Measurements from ENCODE around the gene DCAF11. TPM values are rescaled to one million over a fixed set of nuclear protein-coding genes. Genes with fewer than 3 reads are reported as not detected.
A peak's percentile ranks its signal among the peaks of the same experiment; 100 is the strongest.

DCAF11 gene
- total and polyA plus RNA-seq, 2 of the 13 experiments (the other 11 are each of a cell fraction or from before 2014, with no cell fraction given): 150 to 257 TPM

DNA sequence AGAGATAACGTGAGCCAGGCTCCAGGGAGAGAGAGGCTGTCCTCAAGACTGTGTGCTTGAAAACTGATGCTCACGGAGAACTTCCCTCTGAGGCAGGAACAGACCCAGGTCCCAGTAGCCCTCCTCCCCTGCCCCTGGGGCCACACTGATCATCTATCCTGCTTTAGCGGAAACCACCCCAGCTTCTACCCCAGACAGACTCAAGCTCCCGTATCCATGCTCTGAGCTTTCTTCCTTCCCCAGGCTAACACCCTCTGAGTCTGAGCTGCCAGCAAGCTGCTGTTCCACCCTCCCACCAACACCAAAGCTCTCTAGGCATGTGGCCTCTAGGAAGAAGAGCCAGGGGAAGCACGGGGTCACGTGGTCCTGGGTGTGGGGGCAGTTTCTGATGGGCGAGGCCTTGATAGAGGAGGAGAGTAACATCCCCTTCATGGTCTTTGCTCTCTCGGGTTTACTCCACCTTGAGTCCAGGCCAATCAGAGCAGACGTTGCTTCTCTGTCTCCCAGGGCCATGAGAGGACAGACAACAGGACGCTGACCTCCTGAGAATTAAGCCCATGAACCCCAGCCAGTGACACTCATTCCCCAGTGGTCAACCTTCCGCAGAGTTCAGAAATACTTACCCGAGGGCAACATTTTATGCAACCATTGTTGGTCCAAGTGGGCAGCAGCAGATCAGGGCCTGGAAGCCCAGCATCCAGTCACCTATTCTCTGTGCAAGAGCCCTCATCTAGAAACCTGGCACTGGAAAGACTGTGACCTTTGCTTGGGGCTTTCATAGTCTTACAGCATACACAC is 19.1 kb upstream of the DCAF11 start (continued):
- TF ChIP-seq, protein P1, sequence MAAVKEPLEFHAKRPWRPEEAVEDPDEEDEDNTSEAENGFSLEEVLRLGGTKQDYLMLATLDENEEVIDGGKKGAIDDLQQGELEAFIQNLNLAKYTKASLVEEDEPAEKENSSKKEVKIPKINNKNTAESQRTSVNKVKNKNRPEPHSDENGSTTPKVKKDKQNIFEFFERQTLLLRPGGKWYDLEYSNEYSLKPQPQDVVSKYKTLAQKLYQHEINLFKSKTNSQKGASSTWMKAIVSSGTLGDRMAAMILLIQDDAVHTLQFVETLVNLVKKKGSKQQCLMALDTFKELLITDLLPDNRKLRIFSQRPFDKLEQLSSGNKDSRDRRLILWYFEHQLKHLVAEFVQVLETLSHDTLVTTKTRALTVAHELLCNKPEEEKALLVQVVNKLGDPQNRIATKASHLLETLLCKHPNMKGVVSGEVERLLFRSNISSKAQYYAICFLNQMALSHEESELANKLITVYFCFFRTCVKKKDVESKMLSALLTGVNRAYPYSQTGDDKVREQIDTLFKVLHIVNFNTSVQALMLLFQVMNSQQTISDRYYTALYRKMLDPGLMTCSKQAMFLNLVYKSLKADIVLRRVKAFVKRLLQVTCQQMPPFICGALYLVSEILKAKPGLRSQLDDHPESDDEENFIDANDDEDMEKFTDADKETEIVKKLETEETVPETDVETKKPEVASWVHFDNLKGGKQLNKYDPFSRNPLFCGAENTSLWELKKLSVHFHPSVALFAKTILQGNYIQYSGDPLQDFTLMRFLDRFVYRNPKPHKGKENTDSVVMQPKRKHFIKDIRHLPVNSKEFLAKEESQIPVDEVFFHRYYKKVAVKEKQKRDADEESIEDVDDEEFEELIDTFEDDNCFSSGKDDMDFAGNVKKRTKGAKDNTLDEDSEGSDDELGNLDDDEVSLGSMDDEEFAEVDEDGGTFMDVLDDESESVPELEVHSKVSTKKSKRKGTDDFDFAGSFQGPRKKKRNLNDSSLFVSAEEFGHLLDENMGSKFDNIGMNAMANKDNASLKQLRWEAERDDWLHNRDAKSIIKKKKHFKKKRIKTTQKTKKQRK (IDR thresholded peaks at IDR 0.05; ENCODE audit: low read length): no peak
- TF ChIP-seq SNAPC2 (CRISPR knock-in tag; IDR thresholded peaks at IDR 0.05) (peak; percentile 98), KLF6 (CRISPR knock-in tag; IDR thresholded peaks at IDR 0.05) (peak; percentile 100), ZSCAN31 (CRISPR knock-in tag; IDR thresholded peaks at IDR 0.05; ENCODE audit: low read depth) (peak; percentile 90), ZNF773 (CRISPR knock-in tag; IDR thresholded peaks at IDR 0.05; ENCODE audit: borderline replicate concordance) (peak; percentile 91; the same call in 1 of the 2 replicates), NR2F2 (IDR thresholded peaks at IDR 0.05; ENCODE audit: borderline replicate concordance, low read depth) (no peak), BCL6 (CRISPR knock-in tag; IDR thresholded peaks at IDR 0.05) (peak; percentile 99), TEAD3 (CRISPR knock-in tag; optimal IDR thresholded peaks at IDR 0.05; ENCODE audit: borderline replicate concordance) (peak; percentile 93), ZNF263 (CRISPR knock-in tag; IDR thresholded peaks at IDR 0.05) (peak; percentile 74), ZNF777 (CRISPR knock-in tag; IDR thresholded peaks at IDR 0.05) (peak; percentile 45; the same call in 1 of the 2 replicates), ZNF326 (CRISPR knock-in tag; IDR thresholded peaks at IDR 0.05; ENCODE audit: borderline replicate concordance) (peak; percentile 90), NFRKB (IDR thresholded peaks at IDR 0.05) (no peak), TCF7 (IDR thresholded peaks at IDR 0.05; ENCODE audit: low read depth) (peak; percentile 30; the same call in 1 of the 2 replicates)
- TF ChIP-seq, protein P2, sequence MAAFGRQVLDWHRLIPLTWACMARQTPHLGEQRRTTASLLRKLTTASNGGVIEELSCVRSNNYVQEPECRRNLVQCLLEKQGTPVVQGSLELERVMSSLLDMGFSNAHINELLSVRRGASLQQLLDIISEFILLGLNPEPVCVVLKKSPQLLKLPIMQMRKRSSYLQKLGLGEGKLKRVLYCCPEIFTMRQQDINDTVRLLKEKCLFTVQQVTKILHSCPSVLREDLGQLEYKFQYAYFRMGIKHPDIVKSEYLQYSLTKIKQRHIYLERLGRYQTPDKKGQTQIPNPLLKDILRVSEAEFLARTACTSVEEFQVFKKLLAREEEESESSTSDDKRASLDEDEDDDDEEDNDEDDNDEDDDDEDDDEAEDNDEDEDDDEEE (CRISPR knock-in tag; IDR thresholded peaks at IDR 0.05): no peak
- TF ChIP-seq, protein P3, sequence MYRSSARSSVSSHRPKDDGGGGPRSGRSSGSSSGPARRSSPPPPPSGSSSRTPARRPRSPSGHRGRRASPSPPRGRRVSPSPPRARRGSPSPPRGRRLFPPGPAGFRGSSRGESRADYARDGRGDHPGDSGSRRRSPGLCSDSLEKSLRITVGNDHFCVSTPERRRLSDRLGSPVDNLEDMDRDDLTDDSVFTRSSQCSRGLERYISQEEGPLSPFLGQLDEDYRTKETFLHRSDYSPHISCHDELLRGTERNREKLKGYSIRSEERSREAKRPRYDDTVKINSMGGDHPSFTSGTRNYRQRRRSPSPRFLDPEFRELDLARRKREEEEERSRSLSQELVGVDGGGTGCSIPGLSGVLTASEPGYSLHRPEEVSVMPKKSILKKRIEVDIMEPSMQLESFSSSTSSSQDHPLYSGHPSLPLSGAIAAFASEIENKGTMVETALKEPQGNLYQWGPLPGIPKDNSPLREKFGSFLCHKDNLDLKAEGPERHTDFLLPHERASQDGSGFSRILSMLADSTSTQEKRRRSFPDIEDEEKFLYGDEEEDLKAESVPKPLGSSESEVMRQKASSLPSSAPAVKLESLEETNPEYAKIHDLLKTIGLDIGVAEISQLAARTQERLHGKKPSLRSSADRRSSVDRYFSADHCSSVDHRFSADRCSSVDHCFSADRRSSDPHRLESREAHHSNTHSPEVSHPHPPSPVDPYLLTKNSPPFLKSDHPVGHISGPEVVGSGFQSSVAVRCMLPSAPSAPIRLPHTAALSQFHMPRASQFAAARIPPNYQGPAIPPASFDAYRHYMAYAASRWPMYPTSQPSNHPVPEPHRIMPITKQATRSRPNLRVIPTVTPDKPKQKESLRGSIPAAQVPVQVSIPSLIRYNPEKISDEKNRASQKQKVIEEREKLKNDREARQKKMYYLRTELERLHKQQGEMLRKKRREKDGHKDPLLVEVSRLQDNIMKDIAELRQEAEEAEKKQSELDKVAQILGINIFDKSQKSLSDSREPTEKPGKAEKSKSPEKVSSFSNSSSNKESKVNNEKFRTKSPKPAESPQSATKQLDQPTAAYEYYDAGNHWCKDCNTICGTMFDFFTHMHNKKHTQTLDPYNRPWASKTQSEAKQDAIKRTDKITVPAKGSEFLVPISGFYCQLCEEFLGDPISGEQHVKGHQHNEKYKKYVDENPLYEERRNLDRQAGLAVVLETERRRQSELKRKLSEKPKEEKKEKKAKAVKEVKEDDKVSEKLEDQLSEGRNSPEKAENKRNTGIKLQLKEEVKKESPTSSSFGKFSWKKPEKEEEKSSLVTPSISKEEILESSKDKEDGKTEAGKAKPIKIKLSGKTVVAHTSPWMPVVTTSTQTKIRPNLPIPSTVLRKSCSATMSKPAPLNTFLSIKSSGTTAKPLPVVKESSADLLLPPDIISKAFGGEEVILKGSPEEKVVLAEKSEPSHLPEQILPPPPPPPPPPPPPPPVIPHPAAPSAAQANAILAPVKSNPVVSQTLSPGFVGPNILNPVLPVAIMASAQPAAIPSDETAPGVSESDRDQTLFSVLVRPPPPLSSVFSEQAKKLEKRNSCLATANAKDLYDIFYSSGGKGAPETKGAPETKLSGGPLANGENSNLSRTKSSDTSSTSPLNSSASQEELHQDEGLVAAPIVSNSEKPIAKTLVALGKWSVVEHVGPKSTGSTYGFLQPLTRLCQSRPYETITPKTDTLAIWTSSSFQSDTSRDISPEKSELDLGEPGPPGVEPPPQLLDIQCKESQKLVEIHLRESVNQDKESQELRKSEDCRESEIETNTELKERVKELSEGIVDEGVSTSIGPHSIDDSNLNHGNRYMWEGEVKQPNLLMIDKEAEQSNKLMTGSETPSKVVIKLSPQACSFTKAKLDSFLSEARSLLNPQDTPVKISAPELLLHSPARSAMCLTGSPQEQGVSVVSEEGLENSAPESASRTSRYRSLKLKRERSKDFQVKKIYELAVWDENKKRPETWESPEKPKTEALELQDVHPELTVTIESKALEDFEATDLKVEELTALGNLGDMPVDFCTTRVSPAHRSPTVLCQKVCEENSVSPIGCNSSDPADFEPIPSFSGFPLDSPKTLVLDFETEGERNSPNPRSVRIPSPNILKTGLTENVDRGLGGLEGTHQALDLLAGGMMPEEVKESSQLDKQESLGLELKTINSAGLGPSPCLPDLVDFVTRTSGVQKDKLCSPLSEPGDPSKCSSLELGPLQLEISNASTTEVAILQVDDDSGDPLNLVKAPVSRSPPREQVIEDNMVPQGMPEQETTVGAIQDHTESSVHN (CRISPR knock-in tag; IDR thresholded peaks at IDR 0.05): peak; percentile 98
